Mesenchymal stem cell (in vitro differentiated cells and primary cell): ENCODE results near the gene YIPF4.

ENCODE experiments used
- DNase-seq: peaks from one replicate; pipeline ENCODE4 v3.0.0-alpha.2; 2013
- H2AFZ ChIP-seq: one replicate; pipeline ENCODE4 v1.6.1; 2013; ENCODE audit warnings: low read depth, mild to moderate bottlenecking, control low read depth, inconsistent platforms, low read length, moderate library complexity
- H2AK5ac ChIP-seq: 2 replicates; pipeline ENCODE4 v1.6.1; 2013; ENCODE audit warnings: low read length, moderate library complexity, mild to moderate bottlenecking, inconsistent platforms; ENCODE audit not compliant: severe bottlenecking
- H2BK120ac ChIP-seq: one replicate; pipeline ENCODE4 v1.6.1; 2013; ENCODE audit warnings: low read depth, mild to moderate bottlenecking, inconsistent platforms, low read length, moderate library complexity
- H2BK12ac ChIP-seq, 2 experiments: one replicate each; pipeline ENCODE4 v1.6.1; 2013; ENCODE audit warnings: inconsistent platforms in 2 of 2, low read length in 2 of 2, mild to moderate bottlenecking in 2 of 2, moderate library complexity in 2 of 2, control low read depth in 1 of 2
- H2BK15ac ChIP-seq: one replicate; pipeline ENCODE4 v1.6.1; 2013; ENCODE audit warnings: mild to moderate bottlenecking, low read depth, inconsistent platforms; ENCODE audit not compliant: poor library complexity, severe bottlenecking
- H2BK5ac ChIP-seq: 2 replicates; pipeline ENCODE4 v1.6.1; 2013; ENCODE audit warnings: low read depth, mild to moderate bottlenecking, low read length, control low read depth, inconsistent platforms; ENCODE audit not compliant: poor library complexity, severe bottlenecking
- H3K14ac ChIP-seq, 2 experiments: one replicate each; pipeline ENCODE4 v1.6.1; 2013; ENCODE audit warnings: inconsistent platforms in 2 of 2, low read length in 2 of 2, control low read depth in 1 of 2, mild to moderate bottlenecking in 1 of 2, moderate library complexity in 1 of 2
- H3K18ac ChIP-seq, 2 experiments: one replicate each; pipeline ENCODE4 v1.6.1; 2013; ENCODE audit warnings: inconsistent platforms in 2 of 2, low read length in 2 of 2, control low read depth in 1 of 2, low read depth in 1 of 2, mild to moderate bottlenecking in 1 of 2
- H3K23ac ChIP-seq, 2 experiments: one replicate each; pipeline ENCODE4 v1.6.1; 2013; ENCODE audit warnings: inconsistent platforms in 2 of 2, low read length in 2 of 2, mild to moderate bottlenecking in 2 of 2, moderate library complexity in 2 of 2, control low read depth in 1 of 2
- H3K27ac ChIP-seq: 2 replicates; pipeline ENCODE4 v1.5.1; 2013; ENCODE audit warnings: mild to moderate bottlenecking, moderate library complexity, low read length, control low read depth, inconsistent platforms; ENCODE audit not compliant: poor library complexity, severe bottlenecking
- H3K27me3 ChIP-seq, 2 experiments: 2 replicates each; pipeline versions ENCODE4 v1.6.1 to v1.7.0; 2013; ENCODE audit warnings: low read length in 2 of 2, mild to moderate bottlenecking in 2 of 2, moderate library complexity in 2 of 2, control low read depth in 1 of 2, inconsistent platforms in 1 of 2; ENCODE audit not compliant: control insufficient read depth in 1 of 2, insufficient read depth in 1 of 2
- H3K36me3 ChIP-seq, 2 experiments: 2 replicates each; pipeline versions ENCODE4 v1.6.1 to v1.7.0; 2013; ENCODE audit warnings: low read length in 2 of 2, control low read depth in 1 of 2, inconsistent platforms in 1 of 2, low read depth in 1 of 2, mild to moderate bottlenecking in 1 of 2; ENCODE audit not compliant: insufficient read depth in 2 of 2, control insufficient read depth in 1 of 2
- H3K4ac ChIP-seq, 2 experiments: one replicate each; pipeline ENCODE4 v1.6.1; 2013; ENCODE audit warnings: inconsistent platforms in 2 of 2, low read length in 2 of 2, mild to moderate bottlenecking in 2 of 2, moderate library complexity in 2 of 2, control low read depth in 1 of 2, low read depth in 1 of 2
- H3K4me1 ChIP-seq: 2 replicates; pipeline ENCODE4 v1.6.1; 2013; ENCODE audit warnings: low read depth, low read length, control low read depth; ENCODE audit not compliant: control insufficient read depth, insufficient read depth
- H3K4me2 ChIP-seq: 2 replicates; pipeline ENCODE4 v1.6.1; 2013; ENCODE audit warnings: low read length, mild to moderate bottlenecking, inconsistent platforms; ENCODE audit not compliant: poor library complexity, severe bottlenecking
- H3K4me3 ChIP-seq, 2 experiments: 2 replicates each; pipeline versions ENCODE4 v1.5.1 to v1.7.0; 2013; ENCODE audit warnings: low read length in 2 of 2, mild to moderate bottlenecking in 2 of 2, control low read depth in 1 of 2, low read depth in 1 of 2; ENCODE audit not compliant: insufficient read depth in 1 of 2
- H3K79me1 ChIP-seq: replicated peaks from 2 replicates; pipeline ENCODE4 v1.6.1; 2013; ENCODE audit warnings: mild to moderate bottlenecking, control low read depth, low read length, inconsistent platforms; ENCODE audit not compliant: poor library complexity, severe bottlenecking
- H3K9ac ChIP-seq: 2 replicates; pipeline ENCODE4 v1.7.0; 2013; ENCODE audit warnings: mild to moderate bottlenecking, low read length, moderate library complexity
- H3K9me3 ChIP-seq: 2 replicates; pipeline ENCODE4 v1.7.0; 2013; ENCODE audit warnings: mild to moderate bottlenecking, low read length; ENCODE audit not compliant: control insufficient read depth
- H4K8ac ChIP-seq: one replicate; pipeline ENCODE4 v1.6.1; 2013; ENCODE audit warnings: inconsistent platforms, mild to moderate bottlenecking, low read length, moderate library complexity
- H4K91ac ChIP-seq: one replicate; pipeline ENCODE4 v1.6.1; 2013; ENCODE audit warnings: mild to moderate bottlenecking, low read length, inconsistent platforms
- WGBS: methylation state at CpG from one replicate; pipeline ENCODE4 v1.1.7; 2013; ENCODE audit warnings: mixed read lengths; 5-methylcytosine and 5-hydroxymethylcytosine counted together

Gene YIPF4

GRCh38 chr2:32246911-32247310 lies 30.8 kb upstream of the YIPF4 start:
- H3K27ac ChIP-seq, result no peak overlapping the region
- no peak overlapping the region for H3K23ac ChIP-seq
- H3K14ac ChIP-seq, result no peak overlapping the region
- no peak overlapping the region for H2BK5ac ChIP-seq
- no peak overlapping the region for H2AFZ ChIP-seq
- H3K27me3 ChIP-seq, result no peaks in the 10 kb centered on the region
- no peak overlapping the region for H2BK15ac ChIP-seq
- no peak overlapping the region for H4K91ac ChIP-seq
- no peak overlapping the region for H3K18ac ChIP-seq
- no peak overlapping the region for H3K4me2 ChIP-seq
- WGBS, result 74% methylated on average over 1 of the region's 4 CpGs
- no peak overlapping the region for H2BK120ac ChIP-seq
- no peak overlapping the region for H2AK5ac ChIP-seq
- no peaks in the 10 kb centered on the region for H3K4me1 ChIP-seq
- no peak for DNase-seq
- no peak overlapping the region for H3K4me3 ChIP-seq
- no peaks in the 10 kb centered on the region for H3K79me1 ChIP-seq
- H3K36me3 ChIP-seq, result no peaks in the 10 kb centered on the region
- no peak overlapping the region for H3K4ac ChIP-seq
- H3K9me3 ChIP-seq, result no peaks in the 10 kb centered on the region
- no peak overlapping the region for H2BK12ac ChIP-seq
- no peak overlapping the region for H4K8ac ChIP-seq
- no peak overlapping the region for H3K9ac ChIP-seq

- H4K91ac ChIP-seq, result no peak overlapping the region
- H3K4me1 ChIP-seq, result no peaks in the 10 kb centered on the region
- H3K4me2 ChIP-seq, result no peak overlapping the region
- no peak overlapping the region for H2BK15ac ChIP-seq
- DNase-seq, result no peak
- H4K8ac ChIP-seq, result no peak overlapping the region
- H2AK5ac ChIP-seq, result no peak overlapping the region
- no peak overlapping the region for H2AFZ ChIP-seq
- H3K36me3 ChIP-seq, result no peaks in the 10 kb centered on the region
- H3K9me3 ChIP-seq, result no peaks in the 10 kb centered on the region
- no peak overlapping the region for H3K14ac ChIP-seq
- H3K23ac ChIP-seq, result no peak overlapping the region
- no peaks in the 10 kb centered on the region for H3K79me1 ChIP-seq
- no peak overlapping the region for H3K4me3 ChIP-seq
- H3K18ac ChIP-seq, result no peak overlapping the region
- H2BK120ac ChIP-seq, result no peak overlapping the region
- H3K27me3 ChIP-seq, result no peaks in the 10 kb centered on the region
- no peak overlapping the region for H3K27ac ChIP-seq
- H2BK5ac ChIP-seq, result no peak overlapping the region
- WGBS, result 93% methylated on average over 3 of the region's 3 CpGs
- no peak overlapping the region for H3K4ac ChIP-seq
- no peak overlapping the region for H2BK12ac ChIP-seq
- H3K9ac ChIP-seq, result no peak overlapping the region
These were observed 29.4 kb upstream of the YIPF4 start for GRCh38 chr2:32248299-32248698.

GRCh38 chr2:32249731-32250236 lies 27.9 kb upstream of the YIPF4 start:
- H2BK5ac ChIP-seq, result no peak overlapping the region

GRCh38 chr2:32250290-32250689 lies 27.4 kb upstream of the YIPF4 start:
- Histone ChIP-seq H3K14ac (no peak overlapping the region), H2AK5ac (no peak overlapping the region), H3K4me3 (no peak overlapping the region), H3K9ac (no peak overlapping the region), H2BK120ac (no peak overlapping the region), H3K23ac (no peak overlapping the region), H3K36me3 (no peaks in the 10 kb centered on the region), H3K9me3 (no peaks in the 10 kb centered on the region), H3K4ac (no peak overlapping the region), H3K27ac (no peak overlapping the region), H3K18ac (no peak overlapping the region), H2BK5ac (no peak overlapping the region), H4K8ac (no peak overlapping the region), H3K4me1 (no peaks in the 10 kb centered on the region), H4K91ac (no peak overlapping the region), H3K4me2 (no peak overlapping the region), H2BK15ac (no peak overlapping the region), H3K79me1 (no peaks in the 10 kb centered on the region), H2AFZ (no peak overlapping the region), H2BK12ac (no peak overlapping the region), H3K27me3 (no peaks in the 10 kb centered on the region)
- WGBS, result 91% methylated on average over 10 of the region's 10 CpGs
- DNase-seq, result no peak

More at GRCh38 chr2:32249731-32250236, 27.9 kb upstream of the YIPF4 start:
- Histone ChIP-seq H3K4ac (no peak overlapping the region), H2BK15ac (no peak overlapping the region), H3K27ac (no peak overlapping the region), H3K9ac (no peak overlapping the region), H3K27me3 (no peaks in the 10 kb centered on the region), H2AFZ (no peak overlapping the region), H3K4me1 (no peaks in the 10 kb centered on the region), H2BK12ac (no peak overlapping the region), H4K8ac (no peak overlapping the region), H2BK120ac (no peak overlapping the region), H4K91ac (no peak overlapping the region), H3K4me3 (no peak overlapping the region), H3K14ac (no peak overlapping the region), H3K4me2 (no peak overlapping the region), H3K9me3 (no peaks in the 10 kb centered on the region), H3K36me3 (no peaks in the 10 kb centered on the region), H2AK5ac (no peak overlapping the region), H3K23ac (no peak overlapping the region), H3K79me1 (no peaks in the 10 kb centered on the region), H3K18ac (no peak overlapping the region)
- no peak for DNase-seq
- WGBS, result 80% methylated on average over 2 of the region's 2 CpGs
